SK-N-SH (cell line): ENCODE measurements around the gene ZNF20. TPM values are rescaled to one million over a fixed set of nuclear protein-coding genes. Genes with fewer than 3 reads are reported as not detected.
"Not testable (repeated sequence)": the region's sequence is repeated elsewhere in the genome, so short reads cannot be mapped to it uniquely, and the experiment has no call there.

ENCODE experiments used
- CTCF ChIA-PET: fragments of 300-600, 350-600 bp; formaldehyde crosslinking; extraction: SDS; loops from one replicate; lab custom pipeline; 2021; lab: Yijun Ruan, JAX
- POLR2A ChIA-PET: fragments of 350-600 bp; sonication (Branson Sonifier 250); formaldehyde crosslinking; extraction: SDS; loops from one replicate; lab custom pipeline; 2020; ENCODE audit warnings: antibody characterized with exemption, inconsistent platforms; lab: Yijun Ruan, JAX
- DNase-seq: peaks from one replicate; pipeline ENCODE4 v3.0.0; 2012
- H2AFZ ChIP-seq: fragments of 200-600 bp; sonication (generic); 2 replicates; pipeline ENCODE4 v1.8.1; 2016; ENCODE audit warnings: antibody characterized with exemption, mild to moderate bottlenecking, low read depth
- H3F3A ChIP-seq: fragments of 200-600 bp; sonication (generic); replicated peaks from 2 replicates; pipeline ENCODE3; 2016; ENCODE audit warnings: antibody characterized with exemption, mild to moderate bottlenecking; ENCODE audit not compliant: insufficient read depth
- H3K27ac ChIP-seq, 2 experiments: fragments of 200-500 bp in 1 of 2; fragments of 200-600 bp in 1 of 2; sonication (Bioruptor generic) in 1 of 2; sonication (generic), shearing (Covaris generic) in 1 of 2; 2 replicates each; pipeline versions ENCODE4 v1.5.1 to v1.6.1; 2014 to 2016; ENCODE audit warnings: low read depth in 2 of 2, inconsistent platforms in 1 of 2, low read length in 1 of 2, mild to moderate bottlenecking in 1 of 2, mixed read lengths in 1 of 2
- H3K27me3 ChIP-seq: fragments of 200-600 bp; sonication (generic), shearing (Covaris generic); 2 replicates; pipeline ENCODE4 v1.6.1; 2016; ENCODE audit warnings: mixed run types; ENCODE audit not compliant: insufficient read depth
- H3K36me3 ChIP-seq, 2 experiments: fragments of 200-500 bp in 1 of 2; fragments of 200-600 bp in 1 of 2; sonication (Bioruptor generic) in 1 of 2; sonication (generic) in 1 of 2; replicated peaks in 1 of 2; 2 replicates each; pipeline versions ENCODE3 to v1.5.1; 2014 to 2016; ENCODE audit warnings: low read length in 1 of 2, mild to moderate bottlenecking in 1 of 2; ENCODE audit not compliant: insufficient read depth in 2 of 2, control insufficient read depth in 1 of 2
- H3K4me1 ChIP-seq, 2 experiments: fragments of 200-500 bp in 1 of 2; fragments of 200-600 bp in 1 of 2; sonication (Bioruptor generic) in 1 of 2; sonication (generic), shearing (Covaris generic) in 1 of 2; 2 replicates each; pipeline versions ENCODE4 v1.5.1 to v1.6.1; 2014 to 2016; ENCODE audit warnings: low read depth in 1 of 2, low read length in 1 of 2, mixed run types in 1 of 2; ENCODE audit not compliant: insufficient read depth in 2 of 2, control insufficient read depth in 1 of 2
- H3K4me2 ChIP-seq: fragments of 200-600 bp; sonication (generic), shearing (Covaris generic); 2 replicates; pipeline ENCODE4 v1.6.1; 2017; ENCODE audit warnings: mixed run types
- H3K4me3 ChIP-seq, 2 experiments: fragments of 200-500 bp in 1 of 2; fragments of 200-600 bp in 1 of 2; sonication (Bioruptor generic) in 1 of 2; sonication (generic), shearing (Covaris generic) in 1 of 2; 2 replicates each; pipeline versions ENCODE4 v1.5.1 to v1.8.1; 2014 to 2016; ENCODE audit warnings: low read depth in 2 of 2, inconsistent platforms in 1 of 2, low read length in 1 of 2, mild to moderate bottlenecking in 1 of 2, mixed read lengths in 1 of 2, moderate library complexity in 1 of 2
- H3K79me2 ChIP-seq: fragments of 200-600 bp; sonication (generic); 2 replicates; pipeline ENCODE4 v1.8.1; 2017; ENCODE audit warnings: mild to moderate bottlenecking; ENCODE audit not compliant: insufficient read depth
- H3K9ac ChIP-seq: fragments of 200-600 bp; sonication (generic); 2 replicates; pipeline ENCODE4 v1.6.1; 2017; ENCODE audit warnings: mixed run types
- H3K9me2 ChIP-seq: fragments of 200-600 bp; sonication (generic); 2 replicates; pipeline ENCODE4 v1.6.1; 2017; ENCODE audit warnings: mixed run types
- H3K9me3 ChIP-seq: fragments of 200-600 bp; sonication (generic); 2 replicates; pipeline ENCODE4 v1.6.1; 2017; ENCODE audit warnings: mixed run types, mild to moderate bottlenecking, moderate library complexity
- H4K20me1 ChIP-seq: fragments of 200-600 bp; sonication (generic); 2 replicates; pipeline ENCODE4 v1.6.1; 2017; ENCODE audit warnings: mild to moderate bottlenecking, mixed run types; ENCODE audit not compliant: insufficient read depth
- ELF1 ChIP-seq: IDR thresholded peaks from 2 replicates; pipeline ENCODE4 v1.4.0; 2012
- EP300 ChIP-seq, 2 experiments: IDR thresholded peaks; 2 replicates each; pipeline versions ENCODE4 v1.4.0 to v1.6.1; 2012; ENCODE audit warnings: borderline replicate concordance in 1 of 2, low read depth in 1 of 2, low read length in 1 of 2
- EZH2phosphoT487 ChIP-seq: fragments of 200-600 bp; sonication (generic); IDR thresholded peaks from 2 replicates; pipeline ENCODE4 v1.6.1; 2017; ENCODE audit warnings: low read depth, mixed run types, mild to moderate bottlenecking, antibody characterized with exemption, moderate library complexity, borderline replicate concordance
- FOSL2 ChIP-seq: IDR thresholded peaks from 2 replicates; pipeline ENCODE4 v1.4.0; 2012; ENCODE audit warnings: low read depth, mild to moderate bottlenecking, moderate library complexity, borderline replicate concordance
- GATA2 ChIP-seq: sonication (generic); formaldehyde crosslinking; IDR thresholded peaks from 2 replicates; pipeline ENCODE4 v1.5.0; 2020; ENCODE audit warnings: mild to moderate bottlenecking, missing genetic modification reagents
- NFIC ChIP-seq: IDR thresholded peaks from 2 replicates; pipeline ENCODE4 v1.4.0; 2012; ENCODE audit warnings: borderline replicate concordance
- NRF1 ChIP-seq: IDR thresholded peaks from 2 replicates; pipeline ENCODE4 v1.6.1; 2012; ENCODE audit warnings: low read depth, mild to moderate bottlenecking, low read length
- RXRA ChIP-seq: IDR thresholded peaks from 2 replicates; pipeline ENCODE4 v1.4.0; 2012; ENCODE audit warnings: low read depth, mild to moderate bottlenecking, borderline replicate concordance
- SMC3 ChIP-seq: IDR thresholded peaks from 2 replicates; pipeline ENCODE4 v1.6.1; 2012; ENCODE audit warnings: low read depth, low read length, improper control_type of control experiment
- WGBS: methylation state at CpG from one replicate; pipeline ENCODE4 v1.1.6; 2017; ENCODE audit warnings: low lambda C conversion rate; 5-methylcytosine and 5-hydroxymethylcytosine counted together
- polyA plus RNA-seq, 3 experiments: library from polyadenylated mRNA; depleted of rRNA; stranded (reverse); fragments of >200 nt; gene quantifications; 2 replicates each; pipeline ENCODE4 v1.2.3, GENCODE V29; 2012
- small RNA-seq, 7 experiments: library from RNA; depleted of rRNA; stranded (forward); fragments of <200 nt; gene quantifications; one replicate each; pipeline ENCODE3, GENCODE V24; 2012

The ZNF20 gene
- polyA plus RNA-seq, 1 of the 3 experiments (the other 2 are of a cell fraction) = 1.8 TPM

GRCh38 chr19:12085074-12085818, 54.9 kb downstream of the ZNF20 start:
- Histone ChIP-seq H3K27me3 (no peaks in the 10 kb centered on the region), H4K20me1 (no peaks in the 10 kb centered on the region), H3K9me3 (no peaks in the 10 kb centered on the region), H3K27ac (no peak overlapping the region), H3K4me2 (no peak overlapping the region), H3K4me3 (no peak overlapping the region), H3K4me1 (no peaks in the 10 kb centered on the region), H3F3A (no peaks in the 10 kb centered on the region), H2AFZ (no peak overlapping the region), H3K79me2 (no peaks in the 10 kb centered on the region), H3K9ac (no peak overlapping the region)
- WGBS = 43% methylated on average over 5 of the region's 5 CpGs
- ChIA-PET CTCF (interaction anchor here (1.1 to 1.2 kb wide), 2 partner anchors 55 to 56 kb away, joined by 3 read pairs; partner anchors contain the start of gene ZNF20), POLR2A (no interaction called here)
- no peak for DNase-seq
- TF ChIP-seq GATA2 (CRISPR knock-in tag) (no peak), NFIC (no peak), EP300 (IDR thresholded peaks at IDR 0.05; ENCODE audit: borderline replicate concordance in 1 of 2, low read depth in 1 of 2, low read length in 1 of 2) (no peak), NRF1 (no peak), RXRA (no peak), EZH2phosphoT487 (no peak), SMC3 (no peak), ELF1 (no peak), FOSL2 (no peak)
- TF ChIP-seq, all 33 proteins: peak for 0
- Histone ChIP-seq H3K36me3 (no peaks in the 10 kb centered on the region), H3K9me2 (no peaks in the 10 kb centered on the region)

DNA sequence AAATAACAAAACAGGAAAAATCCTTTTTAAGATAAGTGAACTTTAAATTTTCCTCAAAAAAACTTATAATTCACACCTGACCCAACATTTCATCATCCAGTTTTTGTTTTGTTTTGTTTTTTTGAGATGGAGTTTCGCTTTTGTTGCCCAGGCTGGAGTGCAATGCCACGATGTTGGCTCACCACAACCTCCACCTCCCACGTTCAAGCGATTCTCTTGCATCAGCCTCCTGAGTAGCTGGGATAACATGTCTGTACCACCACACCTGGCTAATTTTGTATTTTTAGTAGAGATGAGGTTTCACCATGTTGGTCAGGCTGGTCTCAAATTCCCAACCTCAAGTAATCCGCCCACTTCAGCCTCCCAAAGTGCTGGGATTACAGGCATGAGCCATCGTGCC, 56.8 kb downstream of the ZNF20 start:
- not testable (repeated sequence) for H3F3A ChIP-seq, DNase-seq, H3K9me2 ChIP-seq, H3K27ac ChIP-seq, H3K27me3 ChIP-seq, H2AFZ ChIP-seq, H4K20me1 ChIP-seq, H3K79me2 ChIP-seq, H3K9ac ChIP-seq, H3K4me3 ChIP-seq, H3K9me3 ChIP-seq, H3K4me1 ChIP-seq, H3K36me3 ChIP-seq, H3K4me2 ChIP-seq
- ChIA-PET POLR2A (interaction anchor here (1.0 kb wide), 1 partner anchor 31 kb away, joined by 4 read pairs; no protein-coding TSS in a partner anchor), CTCF (interaction anchor here (1.2 kb wide), 1 partner anchor 24 kb away, joined by 4 read pairs; no protein-coding TSS in a partner anchor)
- 44% methylated on average over 6 of the region's 6 CpGs for whole genome bisulfite sequencing

Small RNA genes within 50 kb of the gene (small RNA-seq; reads per million reads assigned to genes)
- 0 reads per million in 7 experiments for gene RF00019
- gene RNA5SP467 = 0 reads per million in 7 experiments

Other genes with a start within 250 kb of the ZNF20 start
- gene ZNF700, start 215.2 kb downstream of the ZNF20 start, polyA plus RNA-seq (2012; rRNA removed) = 3.5 and 4.4 TPM in 2 replicates
- 0.55 and 0.72 TPM in 2 replicates for gene ZNF763, start 175.3 kb downstream of the ZNF20 start, polyA plus RNA-seq (2012; rRNA removed)
- gene ZNF433, start 104.7 kb downstream of the ZNF20 start, polyA plus RNA-seq (2012; rRNA removed) = 1.9 and 2.1 TPM in 2 replicates
- gene ZNF878, start 87.4 kb downstream of the ZNF20 start, polyA plus RNA-seq (2012; rRNA removed) = 0.05 TPM in 1 of 2 replicates, not detected in the other
- 0.28 and 0.31 TPM in 2 replicates for gene ZNF844, start 75.6 kb downstream of the ZNF20 start, polyA plus RNA-seq (2012; rRNA removed)
- gene ZNF625, start 16.4 kb upstream of the ZNF20 start, polyA plus RNA-seq (2012; rRNA removed) = 1.9 and 2.3 TPM in 2 replicates
- gene ZNF136, start 22.7 kb upstream of the ZNF20 start, polyA plus RNA-seq (2012; rRNA removed) = 1.7 and 2.2 TPM in 2 replicates
- gene ZNF44, start 154.5 kb upstream of the ZNF20 start, polyA plus RNA-seq (2012; rRNA removed) = 3.4 and 3.6 TPM in 2 replicates
- 0.99 and 1.3 TPM in 2 replicates for gene ZNF563, start 193.3 kb upstream of the ZNF20 start, polyA plus RNA-seq (2012; rRNA removed)
- 0.43 and 0.70 TPM in 2 replicates for gene ZNF442, start 225.3 kb upstream of the ZNF20 start, polyA plus RNA-seq (2012; rRNA removed)